Measurements from ENCODE around the gene NOX3.
A peak's percentile ranks its signal among the peaks of the same experiment; 100 is the strongest.
"Not testable (repeated sequence)": the region's sequence is repeated elsewhere in the genome, so short reads cannot be mapped to it uniquely, and the experiment has no call there.

NOX3 gene, protein sequence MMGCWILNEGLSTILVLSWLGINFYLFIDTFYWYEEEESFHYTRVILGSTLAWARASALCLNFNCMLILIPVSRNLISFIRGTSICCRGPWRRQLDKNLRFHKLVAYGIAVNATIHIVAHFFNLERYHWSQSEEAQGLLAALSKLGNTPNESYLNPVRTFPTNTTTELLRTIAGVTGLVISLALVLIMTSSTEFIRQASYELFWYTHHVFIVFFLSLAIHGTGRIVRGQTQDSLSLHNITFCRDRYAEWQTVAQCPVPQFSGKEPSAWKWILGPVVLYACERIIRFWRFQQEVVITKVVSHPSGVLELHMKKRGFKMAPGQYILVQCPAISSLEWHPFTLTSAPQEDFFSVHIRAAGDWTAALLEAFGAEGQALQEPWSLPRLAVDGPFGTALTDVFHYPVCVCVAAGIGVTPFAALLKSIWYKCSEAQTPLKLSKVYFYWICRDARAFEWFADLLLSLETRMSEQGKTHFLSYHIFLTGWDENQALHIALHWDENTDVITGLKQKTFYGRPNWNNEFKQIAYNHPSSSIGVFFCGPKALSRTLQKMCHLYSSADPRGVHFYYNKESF

DNA sequence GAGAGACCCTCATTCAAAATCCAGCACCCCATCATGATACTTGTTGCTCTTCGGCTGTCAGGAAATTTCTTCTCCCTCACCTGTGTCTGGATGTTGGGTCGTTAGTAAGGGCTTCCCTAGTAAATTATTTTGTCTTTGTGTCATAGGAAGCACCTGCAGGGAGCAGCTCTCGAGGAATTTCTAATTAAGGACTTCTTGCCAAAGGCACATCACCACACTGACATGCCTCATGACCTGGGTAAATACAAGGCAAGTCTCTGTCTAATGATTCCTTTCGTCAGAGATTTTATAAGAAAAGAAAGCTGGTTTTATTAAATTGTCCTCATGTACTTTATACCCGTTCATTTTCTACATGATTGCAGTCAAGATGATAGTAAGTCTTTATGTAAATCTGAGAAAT, at the start of gene NOX3:
NOX3 (minus strand) TSS at position 74 of the 400 bp plus-strand sequence; CDS start at position 35, 39 bp downstream.
- no peak for DNase-seq (ENCODE audit: low read depth in 2 of 2)

DNA sequence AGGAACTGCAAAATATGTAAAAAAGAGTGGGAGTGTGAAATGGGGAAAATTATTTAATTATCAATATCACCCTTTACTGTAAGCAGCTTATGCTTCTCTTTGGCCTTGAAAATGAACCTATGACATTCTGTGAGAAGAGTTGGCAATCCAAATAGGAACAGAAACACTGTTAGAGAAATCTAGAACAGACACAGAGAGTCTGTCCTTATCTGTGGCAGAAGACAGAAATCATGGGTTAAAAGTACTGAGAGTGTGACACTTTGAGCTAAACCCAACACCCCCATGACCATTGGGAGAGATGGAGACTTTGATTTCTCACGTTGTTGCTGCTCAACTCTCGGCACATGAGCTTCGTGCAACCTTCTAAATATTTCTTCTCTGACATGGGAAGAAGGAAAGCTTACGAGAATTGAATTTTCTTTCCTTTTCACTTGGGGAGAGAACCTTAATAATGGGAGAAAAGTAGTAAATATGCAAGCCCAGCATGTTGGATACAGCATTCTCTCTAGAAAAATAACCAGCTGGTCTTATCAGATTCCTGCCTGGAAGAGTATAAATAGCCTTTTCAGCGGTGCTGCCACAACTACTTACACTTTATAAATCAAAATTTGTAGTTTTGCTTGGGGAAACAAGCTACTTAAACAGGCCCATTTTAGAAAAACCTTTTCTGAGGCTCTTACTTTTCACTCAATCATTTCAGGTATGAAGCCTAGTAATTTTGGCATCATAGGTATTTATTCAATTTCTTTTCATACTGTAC, 49.4 kb upstream of the NOX3 start:
- DNase-seq (ENCODE audit: low read depth in 2 of 2): no peak

- no peak for DNase-seq (ENCODE audit: low read depth in 2 of 2)
Observed at GRCh38 chr6:155502393-155502792, 46.8 kb upstream of the NOX3 start.

GRCh38 chr6:155499574-155499973, 43.9 kb upstream of the NOX3 start:
- no peak for DNase-seq (ENCODE audit: low read depth in 2 of 2)

DNA sequence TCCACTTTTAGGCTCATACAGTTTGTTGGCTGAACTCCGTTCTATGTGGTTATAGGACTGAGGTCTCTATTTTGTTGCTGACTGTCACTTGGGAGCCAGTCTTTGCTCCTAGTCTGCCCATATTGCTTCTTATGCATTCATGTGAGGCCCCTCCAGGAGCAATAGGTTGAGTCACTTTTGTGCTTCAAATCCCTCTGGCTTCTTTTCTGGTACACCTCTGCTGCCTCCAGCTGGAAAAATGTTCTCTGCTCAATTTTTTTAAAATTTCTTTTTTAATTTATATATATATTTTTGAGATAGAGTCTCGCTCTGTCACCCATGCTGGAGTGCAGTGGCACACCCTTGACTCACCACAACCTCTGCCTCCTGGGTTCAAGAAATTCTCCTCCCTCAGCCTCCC, 42.7 kb upstream of the NOX3 start:
- no peak for DNase-seq (ENCODE audit: low read depth in 2 of 2)

GRCh38 chr6:155497273-155497672, 41.6 kb upstream of the NOX3 start:
- DNase-seq (ENCODE audit: low read depth in 2 of 2): no peak

- DNase-seq (ENCODE audit: low read depth in 2 of 2): no peak
Observed at GRCh38 chr6:155495011-155495768, 39.6 kb upstream of the NOX3 start.

GRCh38 chr6:155493694-155494143, 38.1 kb upstream of the NOX3 start:
- DNase-seq (ENCODE audit: low read depth in 2 of 2): peak; percentile 7 to 13

GRCh38 chr6:155493026-155493693, 37.5 kb upstream of the NOX3 start:
- no peak for DNase-seq (ENCODE audit: low read depth in 2 of 2)

- no peak for DNase-seq (ENCODE audit: low read depth in 2 of 2)
Observed at GRCh38 chr6:155492061-155492735, 36.6 kb upstream of the NOX3 start.

DNA sequence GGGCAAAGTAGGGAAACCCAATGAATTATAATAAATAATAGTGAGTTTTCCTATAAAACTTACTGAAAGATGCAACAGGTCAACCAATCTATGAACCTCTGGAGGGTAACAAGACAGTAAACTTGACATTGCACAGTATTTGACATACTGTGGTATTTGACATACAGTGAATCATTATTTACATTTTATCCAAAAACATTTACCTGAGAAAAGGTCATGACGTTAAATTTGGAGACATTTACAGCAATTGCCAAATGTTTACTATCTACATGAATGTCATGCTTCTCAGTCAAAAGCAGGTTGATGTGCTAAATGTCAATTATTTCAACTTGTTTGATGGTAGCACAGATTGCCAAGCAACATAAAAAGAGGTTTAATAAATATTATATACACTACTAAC, 35.8 kb upstream of the NOX3 start:
- DNase-seq (ENCODE audit: low read depth in 2 of 2): no peak

- DNase-seq (ENCODE audit: low read depth in 2 of 2): not testable (repeated sequence)
Observed at GRCh38 chr6:155488197-155488596, 32.6 kb upstream of the NOX3 start.

DNA sequence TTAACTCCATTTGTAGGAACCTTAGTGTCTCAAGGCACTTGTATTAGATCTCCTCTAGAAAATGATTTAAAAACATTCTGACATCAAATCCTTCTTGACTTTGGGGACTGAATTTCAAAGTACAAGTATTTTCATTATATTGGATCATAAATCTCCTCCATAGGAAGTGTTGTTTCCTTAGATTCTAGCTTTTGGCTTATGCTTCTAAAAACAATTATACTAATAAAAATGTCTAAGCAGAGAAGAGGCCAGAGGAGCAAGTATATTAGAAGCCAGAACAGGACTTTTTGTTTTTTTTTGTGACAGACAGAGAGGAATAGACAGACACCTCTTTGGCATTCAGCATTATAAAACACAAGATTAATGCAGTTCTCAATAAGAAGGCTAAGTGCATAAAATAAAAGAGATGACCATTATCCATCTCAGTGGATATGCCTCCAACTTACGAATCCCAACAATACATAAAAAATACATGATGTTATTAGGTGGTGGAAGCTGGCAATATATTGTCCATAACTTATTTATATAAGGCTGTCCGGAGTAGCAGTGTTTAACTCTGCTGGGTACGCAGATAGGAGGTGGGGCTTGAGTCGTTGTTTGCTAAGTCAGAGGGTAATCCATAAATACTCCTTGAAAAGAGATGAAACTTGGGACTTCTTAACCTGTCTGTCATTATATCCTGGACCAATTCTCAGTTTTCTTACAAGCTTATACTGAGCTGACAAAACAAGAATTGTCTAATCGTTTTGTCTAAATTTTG, 31.9 kb upstream of the NOX3 start:
- DNase-seq (ENCODE audit: low read depth in 2 of 2): no peak

DNA sequence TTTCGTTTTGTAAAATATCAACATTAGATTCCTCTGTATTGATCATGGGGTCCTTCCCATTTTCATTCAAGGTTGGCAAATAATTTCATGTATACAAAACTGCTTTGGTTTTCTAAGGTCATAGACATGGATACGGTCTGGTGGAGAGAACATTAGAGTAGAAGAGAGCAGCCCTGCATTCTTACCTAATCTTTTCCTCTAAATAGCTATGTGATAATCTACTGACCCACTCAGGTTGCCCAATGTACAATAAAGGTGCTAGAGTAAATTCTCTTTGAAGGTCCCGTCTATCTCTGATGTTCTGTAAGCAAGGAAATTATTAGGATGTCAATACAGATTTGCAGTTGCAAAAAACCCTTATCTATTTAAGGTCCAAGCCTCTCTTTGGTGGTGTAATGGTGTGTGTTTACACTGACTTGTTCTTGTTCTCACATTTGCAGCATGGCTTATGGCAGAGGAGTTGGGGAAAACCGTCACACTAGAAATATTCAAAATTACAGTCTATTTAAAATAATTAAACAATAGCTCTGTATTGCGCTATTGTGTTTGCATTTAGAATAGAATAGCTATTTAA, 31.2 kb upstream of the NOX3 start:
- DNase-seq (ENCODE audit: low read depth in 2 of 2): no peak

- no peak for DNase-seq (ENCODE audit: low read depth in 2 of 2)
Observed at GRCh38 chr6:155485756-155486155, 30.1 kb upstream of the NOX3 start.

DNA sequence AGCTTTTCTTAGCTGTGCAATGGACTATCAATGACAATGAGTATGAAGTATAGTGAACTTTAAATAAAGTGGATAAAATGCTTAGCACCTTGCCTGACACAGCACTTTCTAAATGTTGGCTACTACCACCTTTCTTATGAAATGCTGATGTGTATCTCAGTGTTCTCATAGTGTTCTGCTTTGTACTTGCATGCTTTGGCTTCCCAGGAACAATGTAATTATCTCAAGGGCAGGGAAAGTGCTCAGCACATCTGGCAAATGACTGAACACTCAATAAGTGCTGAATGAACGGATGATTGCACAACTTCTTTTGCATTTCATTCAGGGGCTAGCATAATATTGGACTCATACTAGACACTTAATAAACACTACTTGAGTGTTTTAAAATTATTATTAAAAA, 28.2 kb upstream of the NOX3 start:
- DNase-seq (ENCODE audit: low read depth in 2 of 2): no peak

- no peak for DNase-seq (ENCODE audit: low read depth in 2 of 2)
Observed at GRCh38 chr6:155481215-155481614, 25.6 kb upstream of the NOX3 start.

- no peak for DNase-seq (ENCODE audit: low read depth in 2 of 2)
Observed at GRCh38 chr6:155473741-155474140, 18.1 kb upstream of the NOX3 start.

- DNase-seq (ENCODE audit: low read depth in 2 of 2): no peak
Observed at GRCh38 chr6:155472886-155473285, 17.2 kb upstream of the NOX3 start.
